Lower leg skin (tissue), 4 donors: ENCODE measurements around the gene COL4A4. TPM values are rescaled to one million over a fixed set of nuclear protein-coding genes. Genes with fewer than 3 reads are reported as not detected.

Experiments used
- DNase-seq, 2 donors: peaks; one replicate each; pipeline ENCODE4 v3.0.0-alpha.2; 2019; ENCODE audit warnings: low spot score in 2 of 2
- H3K4me3 ChIP-seq: fragments of 200-600 bp; sonication (generic); 2 replicates; pipeline ENCODE4 v1.5.1; 2017; ENCODE audit warnings: mild to moderate bottlenecking, low read depth; ENCODE audit not compliant: poor library complexity, severe bottlenecking
- CTCF ChIP-seq, 3 donors: fragments of 450-650 bp; IDR thresholded peaks; one replicate each; pipeline ENCODE4 v1.5.1; 2016; ENCODE audit warnings: antibody characterized with exemption in 3 of 3, mild to moderate bottlenecking in 3 of 3, moderate library complexity in 2 of 3
- POLR2A ChIP-seq, 2 donors: fragments of 450-650 bp; IDR thresholded peaks; one replicate each; pipeline ENCODE4 v1.6.1; 2016 to 2017; ENCODE audit warnings: antibody characterized with exemption in 2 of 2, mild to moderate bottlenecking in 1 of 2, moderate library complexity in 1 of 2
- WGBS, 2 donors: methylation state at CpG; one replicate each; pipeline ENCODE4 v1.1.5; 2018; 5-methylcytosine and 5-hydroxymethylcytosine counted together
- intact Hi-C: fragments of 100-400 bp; cut with DNase I; formaldehyde crosslinking; loops from one replicate; pipeline ENCODE4 v1.15.0; 2023; ENCODE audit warnings: low total_unique reads
- total RNA-seq, 4 donors: library from RNA; depleted of rRNA; stranded (reverse); fragments of >200 nt; gene quantifications; one replicate each; pipeline ENCODE4 v1.1.0, GENCODE V29; 2016

COL4A4 gene
- total RNA-seq, 4 donors from 2014 or later = 0.04 to 0.58 (median 0.18) TPM

GRCh38 chr2:226953206-226953605 lies 210.8 kb downstream of the COL4A4 start:
- intact Hi-C loops = no loop called here
- TF ChIP-seq CTCF (IDR thresholded peaks at IDR 0.05) (no peak), POLR2A (IDR thresholded peaks at IDR 0.05) (no peak)
- WGBS, 2 donors = 65 to 69% methylated on average over 3 of the region's 3 CpGs
- peak; percentile 62 to 86 for DNase-seq
- no peak overlapping the region for H3K4me3 ChIP-seq

Other genes starting within 250 kb of the COL4A4 start
- under 1 TPM; 0.08 to 0.56 (median 0.24) TPM for gene COL4A3, start 419 bp upstream of the COL4A4 start, total RNA-seq
- 100 to 1,000 TPM in 1 of 4 donors, 10 to 100 TPM in 3; 76.6 to 105 (median 83.3) TPM for gene MFF, start 161.0 kb upstream of the COL4A4 start, total RNA-seq
- gene TM4SF20, start 215.1 kb upstream of the COL4A4 start, total RNA-seq = not detected
- gene SCYGR1, start 223.7 kb upstream of the COL4A4 start, total RNA-seq = not detected